ENCODE data around the gene ITGA11. TPM values are rescaled to one million over a fixed set of nuclear protein-coding genes. Genes with fewer than 3 reads are reported as not detected.
A peak's percentile ranks its signal among the peaks of the same experiment; 100 is the strongest.

Gene ITGA11
- total and polyA plus RNA-seq, 2 donors (not counting 1 experiment from before 2014, with no cell fraction given), result not detected

DNA sequence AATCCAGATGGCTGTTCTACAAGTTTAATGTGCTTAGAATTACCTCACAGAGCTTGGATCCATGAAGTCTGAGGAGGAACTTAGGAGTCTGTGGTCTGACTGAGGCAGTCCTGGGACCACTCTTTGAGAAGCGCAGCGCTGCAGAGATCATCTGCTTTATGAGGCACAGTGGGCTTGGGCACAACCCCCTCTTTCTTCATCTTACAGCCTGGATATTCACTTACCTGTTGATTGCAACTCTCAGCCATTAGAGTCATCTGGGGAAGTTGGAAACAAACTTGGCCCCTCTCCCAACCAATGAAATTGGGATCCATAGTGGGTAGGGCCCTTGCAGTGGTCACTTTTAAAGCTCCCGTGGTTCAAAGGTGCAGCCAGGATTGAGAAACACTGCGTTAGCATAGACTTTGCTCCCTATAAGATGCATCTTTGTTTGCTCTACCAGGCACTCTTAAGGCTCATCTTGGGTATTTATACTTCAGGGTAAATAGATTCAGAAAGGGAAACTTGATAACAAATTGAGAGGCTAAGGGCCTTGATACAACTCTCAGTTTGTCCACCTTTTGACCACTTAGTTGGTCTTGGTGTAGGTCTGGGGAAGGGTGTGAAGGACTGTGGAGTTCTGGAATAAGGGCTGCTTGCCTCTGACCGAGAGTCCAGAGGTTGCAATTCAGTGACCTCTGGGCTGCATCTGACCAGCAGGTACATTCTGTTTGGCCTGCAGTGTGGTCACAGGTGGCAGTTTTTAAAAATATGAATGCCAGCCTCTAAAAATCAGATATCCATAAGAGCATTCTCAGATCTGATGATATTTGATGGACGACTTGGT, 131.6 kb downstream of the ITGA11 start:
- Histone ChIP-seq H3K9ac (ENCODE audit: low read length) (no peak overlapping the region), H3K27me3 (replicated peaks in 1 of 4; ENCODE audit: control extremely low read depth in 1 of 4, control insufficient read depth in 3 of 4, insufficient read depth in 4 of 4, low read length in 3 of 4) (no peaks in the 10 kb centered on the region), H4K20me1 (ENCODE audit: control insufficient read depth, insufficient read depth, low read length, poor library complexity, severe bottlenecking) (no peaks in the 10 kb centered on the region), H3K27ac (ENCODE audit: low read length in 2 of 2) (no peak overlapping the region), H3K4me2 (replicated peaks; ENCODE audit: low read depth, low read length, poor library complexity, severe bottlenecking) (no peak overlapping the region), H3K4me1 (ENCODE audit: control insufficient read depth in 2 of 2, insufficient read depth in 2 of 2, low read length in 2 of 2) (peaks cover 4 to 14% of the 10 kb centered on the region in 2 donors), H2AFZ (ENCODE audit: insufficient read depth, low read depth, low read length, poor library complexity, severe bottlenecking) (no peak overlapping the region), H3K4me3 (ENCODE audit: control extremely low read depth in 1 of 5, extremely low read depth in 1 of 5, insufficient read depth in 1 of 5, low read depth in 2 of 5, low read length in 4 of 5) (no peak overlapping the region), H3K36me3 (replicated peaks in 1 of 2; ENCODE audit: control extremely low read depth in 1 of 2, control insufficient read depth in 1 of 2, extremely low read depth in 1 of 2, insufficient read depth in 2 of 2, low read length in 1 of 2) (no peaks in the 10 kb centered on the region), H3K79me2 (ENCODE audit: control insufficient read depth, insufficient read depth, low read length) (no peaks in the 10 kb centered on the region), H3K9me3 (ENCODE audit: control extremely low read depth in 1 of 3, control insufficient read depth in 2 of 3, insufficient read depth in 1 of 3, low read length in 2 of 3) (no peaks in the 10 kb centered on the region)
- Mint-ChIP-seq H3K9me3 (ENCODE audit: insufficient read depth) (no peaks in the 10 kb centered on the region), H3K4me1 (peaks cover 17% of the 10 kb centered on the region), H3K27me3 (no peaks in the 10 kb centered on the region), H3K27ac (peak overlapping the region; percentile 7), H3K4me3 (no peak overlapping the region)
- DNase-seq, result no peak
- ATAC-seq (ENCODE audit: low read depth), result no peak
- intact Hi-C loops (cut with micrococcal nuclease), result no loop called here
- 100% methylated on average over 1 of the region's 6 CpGs for WGBS (ENCODE audit: insufficient coverage)
- ChIA-PET CTCF (no interaction called here), POLR2A (no interaction called here)
- TF ChIP-seq EZH2 (IDR thresholded peaks at IDR 0.05; ENCODE audit: borderline replicate concordance, insufficient read depth, low read depth, low read length, poor library complexity, severe bottlenecking), result no peak
- TF ChIP-seq, protein P1, sequence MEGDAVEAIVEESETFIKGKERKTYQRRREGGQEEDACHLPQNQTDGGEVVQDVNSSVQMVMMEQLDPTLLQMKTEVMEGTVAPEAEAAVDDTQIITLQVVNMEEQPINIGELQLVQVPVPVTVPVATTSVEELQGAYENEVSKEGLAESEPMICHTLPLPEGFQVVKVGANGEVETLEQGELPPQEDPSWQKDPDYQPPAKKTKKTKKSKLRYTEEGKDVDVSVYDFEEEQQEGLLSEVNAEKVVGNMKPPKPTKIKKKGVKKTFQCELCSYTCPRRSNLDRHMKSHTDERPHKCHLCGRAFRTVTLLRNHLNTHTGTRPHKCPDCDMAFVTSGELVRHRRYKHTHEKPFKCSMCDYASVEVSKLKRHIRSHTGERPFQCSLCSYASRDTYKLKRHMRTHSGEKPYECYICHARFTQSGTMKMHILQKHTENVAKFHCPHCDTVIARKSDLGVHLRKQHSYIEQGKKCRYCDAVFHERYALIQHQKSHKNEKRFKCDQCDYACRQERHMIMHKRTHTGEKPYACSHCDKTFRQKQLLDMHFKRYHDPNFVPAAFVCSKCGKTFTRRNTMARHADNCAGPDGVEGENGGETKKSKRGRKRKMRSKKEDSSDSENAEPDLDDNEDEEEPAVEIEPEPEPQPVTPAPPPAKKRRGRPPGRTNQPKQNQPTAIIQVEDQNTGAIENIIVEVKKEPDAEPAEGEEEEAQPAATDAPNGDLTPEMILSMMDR (IDR thresholded peaks at IDR 0.05), result no peak

DNA sequence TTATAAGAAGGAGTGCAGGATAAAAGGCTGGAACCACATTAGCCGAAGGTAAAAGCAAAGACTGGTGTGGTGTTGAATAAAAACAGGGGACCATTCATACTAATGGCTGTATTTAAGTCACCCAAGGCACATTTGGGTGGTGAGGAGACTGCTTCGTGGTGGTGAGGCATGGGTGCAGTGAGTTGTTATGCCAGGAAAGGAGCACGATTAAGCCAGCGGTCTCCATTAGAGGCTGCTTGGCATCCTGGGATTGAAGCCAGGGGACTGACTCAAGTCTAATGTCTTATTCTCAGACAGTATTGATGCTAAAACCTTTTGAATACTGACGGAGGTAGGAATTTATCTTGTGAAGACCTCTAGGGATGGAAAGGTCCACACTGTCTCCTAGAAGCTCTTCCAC, 132.5 kb downstream of the ITGA11 start:
- Mint-ChIP-seq H3K27me3 (no peaks in the 10 kb centered on the region), H3K27ac (peak overlapping the region; percentile 76), H3K4me3 (peak overlapping the region; percentile 63), H3K9me3 (ENCODE audit: insufficient read depth) (no peaks in the 10 kb centered on the region), H3K4me1 (peaks cover 17% of the 10 kb centered on the region)
- Histone ChIP-seq H3K4me1 (ENCODE audit: control insufficient read depth in 2 of 2, insufficient read depth in 2 of 2, low read length in 2 of 2) (peaks cover 4 to 14% of the 10 kb centered on the region in 2 donors), H2AFZ (ENCODE audit: insufficient read depth, low read depth, low read length, poor library complexity, severe bottlenecking) (peak overlapping the region; percentile 73), H3K4me2 (replicated peaks; ENCODE audit: low read depth, low read length, poor library complexity, severe bottlenecking) (peak overlapping the region; percentile 65), H3K27me3 (replicated peaks in 1 of 4; ENCODE audit: control extremely low read depth in 1 of 4, control insufficient read depth in 3 of 4, insufficient read depth in 4 of 4, low read length in 3 of 4) (no peaks in the 10 kb centered on the region), H3K4me3 (ENCODE audit: control extremely low read depth in 1 of 5, extremely low read depth in 1 of 5, insufficient read depth in 1 of 5, low read depth in 2 of 5, low read length in 4 of 5) (peak overlapping the region in 1 of 5 experiments; percentile 52), H4K20me1 (ENCODE audit: control insufficient read depth, insufficient read depth, low read length, poor library complexity, severe bottlenecking) (no peaks in the 10 kb centered on the region), H3K9ac (ENCODE audit: low read length) (peak overlapping the region; percentile 58), H3K9me3 (ENCODE audit: control extremely low read depth in 1 of 3, control insufficient read depth in 2 of 3, insufficient read depth in 1 of 3, low read length in 2 of 3) (no peaks in the 10 kb centered on the region), H3K36me3 (replicated peaks in 1 of 2; ENCODE audit: control extremely low read depth in 1 of 2, control insufficient read depth in 1 of 2, extremely low read depth in 1 of 2, insufficient read depth in 2 of 2, low read length in 1 of 2) (no peaks in the 10 kb centered on the region), H3K79me2 (ENCODE audit: control insufficient read depth, insufficient read depth, low read length) (no peaks in the 10 kb centered on the region), H3K27ac (ENCODE audit: low read length in 2 of 2) (peak overlapping the region in 1 of 2 donors; percentile 55)
- ChIA-PET CTCF (interaction anchor here (1.0 to 1.6 kb wide), 2 partner anchors 17 to 20 kb away, joined by 4 to 5 read pairs; no protein-coding TSS in a partner anchor), POLR2A (no interaction called here)
- intact Hi-C loops (cut with micrococcal nuclease), result loop anchor here (2.0 kb wide), 1 partner anchor 21 kb away; no protein-coding TSS in a partner anchor
- DNase-seq (no peak), ATAC-seq (ENCODE audit: low read depth) (no peak)
- no peak for TF ChIP-seq EZH2 (IDR thresholded peaks at IDR 0.05; ENCODE audit: borderline replicate concordance, insufficient read depth, low read depth, low read length, poor library complexity, severe bottlenecking)
- TF ChIP-seq, protein P1 (IDR thresholded peaks at IDR 0.05), result no peak
- WGBS (ENCODE audit: insufficient coverage), result 75% methylated on average over 4 of the region's 5 CpGs
